ENCODE data around the gene CPM. TPM values are rescaled to one million over a fixed set of nuclear protein-coding genes. Genes with fewer than 3 reads are reported as not detected.

Gene CPM
- total RNA-seq, 3 donors from 2014 or later (not counting 1 experiment from before 2014, with no cell fraction given), result 0.25 to 1.6 (median 0.68) TPM

DNA sequence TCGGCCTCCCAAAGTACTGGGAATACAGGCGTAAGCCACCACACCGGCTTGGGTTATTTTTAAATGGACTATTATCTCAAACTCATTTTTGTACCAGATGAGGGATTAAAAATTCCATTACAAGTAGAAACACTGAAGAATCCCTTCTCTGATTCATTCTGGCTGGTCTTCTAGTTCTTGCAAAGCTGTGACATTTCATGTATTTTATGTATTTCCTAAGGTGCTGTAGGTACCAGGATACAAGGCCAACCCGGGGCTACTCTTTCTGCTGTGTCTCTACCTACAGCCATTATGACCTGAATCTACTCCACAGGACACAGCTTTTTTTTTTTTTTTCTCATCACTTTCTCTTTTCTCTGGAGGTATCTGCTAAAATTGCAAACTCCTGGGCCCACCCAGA lies 24.9 kb downstream of the CPM start:
- Histone ChIP-seq H3K36me3 (ENCODE audit: control insufficient read depth, insufficient read depth, low read length) (no peaks in the 10 kb centered on the region), H3K4me3 (ENCODE audit: low read length) (no peak overlapping the region), H3K4me1 (ENCODE audit: control insufficient read depth, insufficient read depth, low read length) (no peaks in the 10 kb centered on the region), H3K9me3 (ENCODE audit: control insufficient read depth, insufficient read depth, low read length) (no peaks in the 10 kb centered on the region), H3K27me3 (ENCODE audit: control insufficient read depth, insufficient read depth, low read length) (no peaks in the 10 kb centered on the region), H3K27ac (ENCODE audit: low read length) (no peak overlapping the region)
- WGBS (ENCODE audit: insufficient coverage), result 100% methylated on average over 4 of the region's 4 CpGs
- no peak overlapping the region for H3K27ac Mint-ChIP-seq
- no peaks in the 10 kb centered on the region for H3K4me1 Mint-ChIP-seq
- DNase-seq (no peak), ATAC-seq (no peak)
- intact Hi-C loops (cut with micrococcal nuclease), result no loop called here
- TF ChIP-seq, protein P1, sequence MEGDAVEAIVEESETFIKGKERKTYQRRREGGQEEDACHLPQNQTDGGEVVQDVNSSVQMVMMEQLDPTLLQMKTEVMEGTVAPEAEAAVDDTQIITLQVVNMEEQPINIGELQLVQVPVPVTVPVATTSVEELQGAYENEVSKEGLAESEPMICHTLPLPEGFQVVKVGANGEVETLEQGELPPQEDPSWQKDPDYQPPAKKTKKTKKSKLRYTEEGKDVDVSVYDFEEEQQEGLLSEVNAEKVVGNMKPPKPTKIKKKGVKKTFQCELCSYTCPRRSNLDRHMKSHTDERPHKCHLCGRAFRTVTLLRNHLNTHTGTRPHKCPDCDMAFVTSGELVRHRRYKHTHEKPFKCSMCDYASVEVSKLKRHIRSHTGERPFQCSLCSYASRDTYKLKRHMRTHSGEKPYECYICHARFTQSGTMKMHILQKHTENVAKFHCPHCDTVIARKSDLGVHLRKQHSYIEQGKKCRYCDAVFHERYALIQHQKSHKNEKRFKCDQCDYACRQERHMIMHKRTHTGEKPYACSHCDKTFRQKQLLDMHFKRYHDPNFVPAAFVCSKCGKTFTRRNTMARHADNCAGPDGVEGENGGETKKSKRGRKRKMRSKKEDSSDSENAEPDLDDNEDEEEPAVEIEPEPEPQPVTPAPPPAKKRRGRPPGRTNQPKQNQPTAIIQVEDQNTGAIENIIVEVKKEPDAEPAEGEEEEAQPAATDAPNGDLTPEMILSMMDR (IDR thresholded peaks at IDR 0.05), result no peak
- no peaks in the 10 kb centered on the region for H3K9me3 Mint-ChIP-seq
- H3K36me3 Mint-ChIP-seq, result no peaks in the 10 kb centered on the region
- H3K27me3 Mint-ChIP-seq (ENCODE audit: low read depth in 2 of 2), result peaks cover 6 to 37% of the 10 kb centered on the region in 2 donors
- no peak overlapping the region for H3K4me3 Mint-ChIP-seq

DNA sequence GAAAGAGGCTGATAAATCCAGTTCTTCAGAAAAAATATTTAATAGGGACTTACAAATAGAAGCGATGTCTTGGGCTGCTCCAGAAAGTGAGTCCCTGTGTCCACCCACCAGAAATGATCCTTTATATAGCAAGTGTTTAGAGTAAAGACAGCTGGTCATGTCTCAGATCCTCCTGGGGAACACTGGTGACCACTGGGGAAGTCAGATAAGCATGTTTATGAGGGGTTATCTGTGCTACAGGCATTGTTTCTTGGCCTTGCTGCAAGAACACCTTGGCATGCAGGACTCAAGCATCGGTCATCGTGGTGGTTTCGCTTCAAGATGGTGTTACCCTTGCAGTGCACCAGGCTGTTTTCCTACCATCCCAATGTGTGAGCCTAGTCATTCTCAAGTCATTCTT lies 27.2 kb downstream of the CPM start:
- intact Hi-C loops (cut with micrococcal nuclease), result no loop called here
- Histone ChIP-seq H3K27me3 (ENCODE audit: control insufficient read depth, insufficient read depth, low read length) (no peaks in the 10 kb centered on the region), H3K36me3 (ENCODE audit: control insufficient read depth, insufficient read depth, low read length) (no peaks in the 10 kb centered on the region), H3K9me3 (ENCODE audit: control insufficient read depth, insufficient read depth, low read length) (no peaks in the 10 kb centered on the region), H3K4me1 (ENCODE audit: control insufficient read depth, insufficient read depth, low read length) (no peaks in the 10 kb centered on the region), H3K4me3 (ENCODE audit: low read length) (no peak overlapping the region), H3K27ac (ENCODE audit: low read length) (no peak overlapping the region)
- Mint-ChIP-seq H3K36me3 (no peaks in the 10 kb centered on the region), H3K27me3 (ENCODE audit: low read depth in 2 of 2) (peaks cover 10 to 45% of the 10 kb centered on the region in 2 donors), H3K9me3 (no peaks in the 10 kb centered on the region), H3K4me3 (no peak overlapping the region), H3K27ac (no peak overlapping the region), H3K4me1 (no peaks in the 10 kb centered on the region)
- TF ChIP-seq, protein P1 (IDR thresholded peaks at IDR 0.05), result no peak
- WGBS (ENCODE audit: insufficient coverage), result 91% methylated on average over 4 of the region's 4 CpGs
- ATAC-seq (no peak), DNase-seq (no peak)

DNA sequence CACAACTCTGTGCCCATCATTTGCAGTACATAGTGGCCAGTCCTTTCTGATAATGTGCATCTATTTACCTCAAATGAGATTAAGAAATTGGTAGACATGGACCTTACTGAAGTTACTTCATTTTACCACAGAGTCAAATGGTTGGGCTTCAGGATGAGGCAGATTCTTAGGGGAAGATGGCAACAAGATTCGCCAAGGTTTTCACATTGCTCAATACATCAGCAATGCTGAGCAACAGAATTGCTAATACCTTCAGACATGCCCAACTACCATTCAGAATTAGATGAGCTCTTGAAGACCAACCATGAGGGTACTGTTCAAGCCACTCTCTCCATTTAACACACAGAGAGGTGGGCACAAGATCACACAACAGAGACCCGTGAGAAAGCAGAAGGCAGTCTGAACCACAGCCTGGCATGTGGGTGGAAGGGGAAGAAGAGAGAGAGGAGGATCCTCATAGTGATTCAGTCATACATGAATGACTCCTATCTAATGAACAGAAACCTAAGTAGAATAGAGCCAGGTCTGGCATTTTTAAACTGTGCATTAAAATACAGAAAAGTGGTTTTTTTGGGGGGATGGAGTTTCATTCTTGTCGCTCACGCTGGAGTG lies 28.5 kb downstream of the CPM start:
- no peak for DNase-seq
- intact Hi-C loops (cut with micrococcal nuclease), result no loop called here

More for the DNA sequence above, 28.5 kb downstream of the CPM start:
- WGBS (ENCODE audit: insufficient coverage), result 92% methylated on average over 3 of the region's 4 CpGs
- H3K4me1 ChIP-seq (ENCODE audit: control insufficient read depth, insufficient read depth, low read length), result no peaks in the 10 kb centered on the region
- no peak overlapping the region for H3K27ac ChIP-seq (ENCODE audit: low read length)
- TF ChIP-seq, protein P1 (IDR thresholded peaks at IDR 0.05), result no peak
- H3K27me3 Mint-ChIP-seq (ENCODE audit: low read depth in 2 of 2), result peaks cover 13 to 52% of the 10 kb centered on the region in 2 donors
- H3K4me3 Mint-ChIP-seq, result no peak overlapping the region
- H3K27ac Mint-ChIP-seq, result no peak overlapping the region
- ATAC-seq, result no peak
- H3K4me1 Mint-ChIP-seq, result no peaks in the 10 kb centered on the region
- no peaks in the 10 kb centered on the region for H3K27me3 ChIP-seq (ENCODE audit: control insufficient read depth, insufficient read depth, low read length)
- no peaks in the 10 kb centered on the region for H3K36me3 Mint-ChIP-seq
- no peaks in the 10 kb centered on the region for H3K36me3 ChIP-seq (ENCODE audit: control insufficient read depth, insufficient read depth, low read length)
- no peaks in the 10 kb centered on the region for H3K9me3 ChIP-seq (ENCODE audit: control insufficient read depth, insufficient read depth, low read length)
- no peaks in the 10 kb centered on the region for H3K9me3 Mint-ChIP-seq
- H3K4me3 ChIP-seq (ENCODE audit: low read length), result no peak overlapping the region

Measured in natural killer cell (primary cell).